ENCODE measurements around the gene AGK. TPM values are rescaled to one million over a fixed set of nuclear protein-coding genes. Genes with fewer than 3 reads are reported as not detected.
"Not testable (repeated sequence)": the region's sequence is repeated elsewhere in the genome, so short reads cannot be mapped to it uniquely, and the experiment has no call there.

The AGK gene
- total and polyA plus RNA-seq, 2 experiments from 2014 or later, result 15.8 to 27.1 TPM

GRCh38 chr7:141688043-141688442 lies 136.8 kb downstream of the AGK start:
- H3K4me3 ChIP-seq, result no peak overlapping the region
- H3K4me1 ChIP-seq (ENCODE audit: insufficient read depth), result no peaks in the 10 kb centered on the region
- no peaks in the 10 kb centered on the region for H4K20me1 ChIP-seq (ENCODE audit: insufficient read depth, poor library complexity, severe bottlenecking)
- H3K9me2 ChIP-seq (replicated peaks; ENCODE audit: insufficient read depth), result no peaks in the 10 kb centered on the region
- no peak for DNase-seq (ENCODE audit: low spot score)
- TF ChIP-seq EZH2phosphoT487 (IDR thresholded peaks at IDR 0.05; ENCODE audit: low read depth, severe bottlenecking, unreplicated experiment), result no peak
- no peak for TF ChIP-seq EZH2 (IDR thresholded peaks at IDR 0.05; ENCODE audit: borderline replicate concordance)
- no peak for TF ChIP-seq CTCF (IDR thresholded peaks at IDR 0.05; ENCODE audit: poor library complexity)
- no peaks in the 10 kb centered on the region for H3K27me3 ChIP-seq
- H3K4me2 ChIP-seq, result no peak overlapping the region
- H3K79me2 ChIP-seq, result peaks cover 55% of the 10 kb centered on the region
- H3K36me3 ChIP-seq (replicated peaks; ENCODE audit: insufficient read depth, low read depth), result no peaks in the 10 kb centered on the region
- 94% methylated on average over 5 of the region's 5 CpGs for WGBS (ENCODE audit: low lambda C conversion rate, missing lambda C conversion rate)
- H3K27ac ChIP-seq, result no peak overlapping the region
- H3K9me3 ChIP-seq (ENCODE audit: low read depth), result no peaks in the 10 kb centered on the region
- H2AFZ ChIP-seq, result no peak overlapping the region

GRCh38 chr7:141689072-141689825 lies 138.0 kb downstream of the AGK start:
- H3K4me2 ChIP-seq; H3K9me2 ChIP-seq (replicated peaks; ENCODE audit: insufficient read depth); H3K4me1 ChIP-seq (ENCODE audit: insufficient read depth); H3K27ac ChIP-seq; H2AFZ ChIP-seq; H3K36me3 ChIP-seq (replicated peaks; ENCODE audit: insufficient read depth, low read depth); H3K9me3 ChIP-seq (ENCODE audit: low read depth); DNase-seq (ENCODE audit: low spot score); H4K20me1 ChIP-seq (ENCODE audit: insufficient read depth, poor library complexity, severe bottlenecking); H3K27me3 ChIP-seq; H3K4me3 ChIP-seq: not testable (repeated sequence)
- peaks cover 67% of the 10 kb centered on the region for H3K79me2 ChIP-seq
- WGBS (ENCODE audit: low lambda C conversion rate, missing lambda C conversion rate), result 97% methylated on average over 3 of the region's 3 CpGs

- no peak overlapping the region for H3K4me3 ChIP-seq
These were observed 140.3 kb downstream of the AGK start for GRCh38 chr7:141691540-141691939.

More at GRCh38 chr7:141691540-141691939, 140.3 kb downstream of the AGK start:
- peaks cover 82% of the 10 kb centered on the region for H3K79me2 ChIP-seq
- H3K27ac ChIP-seq, result no peak overlapping the region
- H3K27me3 ChIP-seq, result no peaks in the 10 kb centered on the region
- H3K36me3 ChIP-seq (replicated peaks; ENCODE audit: insufficient read depth, low read depth), result no peaks in the 10 kb centered on the region
- H4K20me1 ChIP-seq (ENCODE audit: insufficient read depth, poor library complexity, severe bottlenecking), result no peaks in the 10 kb centered on the region
- no peaks in the 10 kb centered on the region for H3K9me2 ChIP-seq (replicated peaks; ENCODE audit: insufficient read depth)
- WGBS (ENCODE audit: low lambda C conversion rate, missing lambda C conversion rate), result 62% methylated on average over 3 of the region's 3 CpGs
- no peak for TF ChIP-seq CTCF (IDR thresholded peaks at IDR 0.05; ENCODE audit: poor library complexity)
- TF ChIP-seq EZH2phosphoT487 (IDR thresholded peaks at IDR 0.05; ENCODE audit: low read depth, severe bottlenecking, unreplicated experiment), result no peak
- no peak for TF ChIP-seq EZH2 (IDR thresholded peaks at IDR 0.05; ENCODE audit: borderline replicate concordance)
- peaks cover 7% of the 10 kb centered on the region for H3K4me1 ChIP-seq (ENCODE audit: insufficient read depth)
- H3K9me3 ChIP-seq (ENCODE audit: low read depth), result no peaks in the 10 kb centered on the region
- H2AFZ ChIP-seq, result no peak overlapping the region
- DNase-seq (ENCODE audit: low spot score), result no peak
- no peak overlapping the region for H3K4me2 ChIP-seq
